Muscle of back (tissue), 11 donors: ENCODE measurements around the gene RNASE11. TPM values are rescaled to one million over a fixed set of nuclear protein-coding genes. Genes with fewer than 3 reads are reported as not detected.
"Not testable (repeated sequence)": the region's sequence is repeated elsewhere in the genome, so short reads cannot be mapped to it uniquely, and the experiment has no call there.

Source experiments
- DNase-seq, 3 donors: peaks; one replicate each; pipeline versions ENCODE4 v3.0.0 to v3.0.0-alpha.2; 2013
- polyA plus RNA-seq, 10 donors: library from polyadenylated mRNA; unstranded; fragments of 120-200 nt; gene quantifications; one replicate each; pipeline ENCODE4 v1.2.1, GENCODE V29; 2013; ENCODE audit not compliant: insufficient read length in 10 of 10

RNASE11 gene
- polyA plus RNA-seq, 10 donors, result not detected

GRCh38 chr14:20580242-20580641 is 7.6 kb downstream of the RNASE11 start:
- no peak for DNase-seq

- no peak for DNase-seq
Measured at GRCh38 chr14:20578784-20579502, 8.9 kb downstream of the RNASE11 start.

- no peak for DNase-seq
Measured at GRCh38 chr14:20578325-20578724, 9.5 kb downstream of the RNASE11 start.

GRCh38 chr14:20572382-20572990 is 15.3 kb downstream of the RNASE11 start:
- not testable (repeated sequence) for DNase-seq

- not testable (repeated sequence) for DNase-seq
Measured at GRCh38 chr14:20570720-20571119, 17.1 kb downstream of the RNASE11 start.

GRCh38 chr14:20569865-20570264 is 17.9 kb downstream of the RNASE11 start:
- DNase-seq, result not testable (repeated sequence)

- DNase-seq, result no peak
Measured at GRCh38 chr14:20569066-20569465, 18.7 kb downstream of the RNASE11 start.

GRCh38 chr14:20568393-20568792 is 19.4 kb downstream of the RNASE11 start:
- DNase-seq, result no peak

- not testable (repeated sequence) for DNase-seq
Measured at GRCh38 chr14:20567199-20567598, 20.6 kb downstream of the RNASE11 start.

- no peak for DNase-seq
Measured at GRCh38 chr14:20564501-20564997, 23.3 kb downstream of the RNASE11 start.

- no peak for DNase-seq
Measured at GRCh38 chr14:20563971-20564370, 23.8 kb downstream of the RNASE11 start.

- no peak for DNase-seq
Measured at GRCh38 chr14:20560961-20561360, 26.8 kb downstream of the RNASE11 start, which contains the start of gene RNASE9. TSS of gene RNASE9 (minus strand) at chr14:20561047.

- DNase-seq, result no peak
Measured at GRCh38 chr14:20559461-20559904, 28.3 kb downstream of the RNASE11 start.

- no peak for DNase-seq
Measured at GRCh38 chr14:20557212-20557542, 30.6 kb downstream of the RNASE11 start.

GRCh38 chr14:20556500-20557211 is 31.1 kb downstream of the RNASE11 start:
- no peak for DNase-seq

GRCh38 chr14:20555845-20556244 is 32.0 kb downstream of the RNASE11 start:
- no peak for DNase-seq

- DNase-seq, result no peak
Measured at GRCh38 chr14:20553024-20553423, 34.8 kb downstream of the RNASE11 start.

- DNase-seq, result no peak
Measured at GRCh38 chr14:20551606-20552005, 36.2 kb downstream of the RNASE11 start.

GRCh38 chr14:20550926-20551325 is 36.9 kb downstream of the RNASE11 start:
- DNase-seq, result no peak

- no peak for DNase-seq
Measured at GRCh38 chr14:20548414-20549158, 39.2 kb downstream of the RNASE11 start.

- no peak for DNase-seq
Measured at GRCh38 chr14:20546877-20547276, 40.9 kb downstream of the RNASE11 start.

GRCh38 chr14:20539906-20540305 is 47.9 kb downstream of the RNASE11 start:
- no peak for DNase-seq
